UCSD-AML1 (cell line): ENCODE results near the gene CTBP2.
"Not testable (repeated sequence)": the region's sequence is repeated elsewhere in the genome, so short reads cannot be mapped to it uniquely, and the experiment has no call there.

ENCODE experiments used
- DNase-seq: peaks from one replicate; lab custom pipeline; 2025; ENCODE audit not compliant: unreplicated experiment; lab: John Stamatoyannopoulos, UW

Gene CTBP2

DNA sequence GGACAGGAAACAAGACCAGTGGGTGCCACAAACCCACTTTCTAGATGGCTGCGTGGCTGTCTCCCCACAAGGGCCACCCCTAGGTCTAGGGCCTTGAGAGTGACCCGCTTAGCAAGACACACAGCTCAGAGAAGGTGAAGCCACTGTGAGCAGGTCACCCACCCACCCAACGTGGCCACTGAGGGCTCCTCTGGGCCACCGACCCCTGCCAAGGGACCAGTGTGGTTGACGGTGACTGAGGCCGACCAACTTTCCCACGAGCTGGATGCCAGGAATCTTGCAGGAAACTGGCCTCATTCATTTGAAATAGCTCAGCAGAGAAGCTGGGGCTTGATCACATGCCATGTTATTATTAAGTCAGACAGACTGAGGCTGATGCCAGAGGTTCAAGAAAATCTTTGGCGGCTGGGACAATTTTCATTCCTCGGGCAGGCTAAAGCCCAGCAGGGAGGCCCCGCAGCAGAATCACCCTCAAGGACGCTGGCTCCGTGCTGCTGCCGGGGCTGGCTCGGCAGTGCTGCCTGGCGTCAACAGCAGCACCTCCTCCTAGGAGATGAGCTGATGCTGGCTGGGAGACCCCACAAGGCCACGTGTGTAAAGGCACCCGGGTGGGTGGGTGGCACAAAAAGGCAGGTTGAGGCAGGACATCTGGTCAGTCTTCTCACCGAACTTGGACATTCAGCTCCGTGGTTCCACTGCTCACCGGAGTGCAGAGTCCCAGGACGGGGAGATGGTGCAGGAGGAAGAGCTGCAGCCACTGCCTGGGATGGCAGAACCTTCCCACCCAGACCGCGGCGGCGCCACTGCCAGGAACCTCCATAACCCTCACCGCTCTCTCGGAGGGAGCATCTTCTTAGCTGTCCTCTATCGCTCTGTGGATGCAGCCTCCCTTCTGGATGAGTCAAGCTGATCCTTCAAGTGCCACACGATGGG, 160.7 kb downstream of the CTBP2 start:
- no peak for DNase-seq

DNA sequence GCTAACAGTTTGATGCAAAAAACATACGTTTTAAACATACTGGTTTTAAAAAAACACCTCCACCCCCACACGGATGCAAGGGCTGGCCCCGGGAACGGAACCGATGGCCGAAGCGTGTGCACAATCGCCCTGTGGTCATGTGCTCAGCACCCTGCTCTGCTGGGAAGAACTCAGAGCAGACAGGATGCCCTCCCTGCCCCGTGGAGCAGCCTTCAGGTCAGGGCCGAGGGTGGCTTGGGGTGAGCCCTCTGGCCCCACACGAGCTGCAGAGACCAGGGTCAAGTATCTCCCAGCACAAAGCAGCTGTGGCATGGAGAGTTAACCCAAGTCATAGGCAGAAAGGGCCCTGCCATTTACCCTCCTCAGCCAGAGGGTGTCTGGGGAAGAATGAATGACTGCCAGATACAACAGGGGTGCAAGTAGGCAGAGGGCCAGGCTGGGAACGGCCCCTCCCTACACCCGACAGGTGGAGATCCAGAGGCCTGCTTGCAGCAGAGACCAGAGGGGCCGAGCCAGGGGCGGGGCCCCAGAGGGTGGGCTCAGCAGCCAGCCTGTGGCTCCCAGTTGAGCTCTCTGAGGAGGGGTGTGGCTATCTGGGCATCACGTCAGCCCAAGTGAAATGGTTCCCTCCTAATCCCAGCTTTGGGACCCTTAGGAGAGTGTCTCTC, 161.6 kb downstream of the CTBP2 start:
- DNase-seq: no peak

DNA sequence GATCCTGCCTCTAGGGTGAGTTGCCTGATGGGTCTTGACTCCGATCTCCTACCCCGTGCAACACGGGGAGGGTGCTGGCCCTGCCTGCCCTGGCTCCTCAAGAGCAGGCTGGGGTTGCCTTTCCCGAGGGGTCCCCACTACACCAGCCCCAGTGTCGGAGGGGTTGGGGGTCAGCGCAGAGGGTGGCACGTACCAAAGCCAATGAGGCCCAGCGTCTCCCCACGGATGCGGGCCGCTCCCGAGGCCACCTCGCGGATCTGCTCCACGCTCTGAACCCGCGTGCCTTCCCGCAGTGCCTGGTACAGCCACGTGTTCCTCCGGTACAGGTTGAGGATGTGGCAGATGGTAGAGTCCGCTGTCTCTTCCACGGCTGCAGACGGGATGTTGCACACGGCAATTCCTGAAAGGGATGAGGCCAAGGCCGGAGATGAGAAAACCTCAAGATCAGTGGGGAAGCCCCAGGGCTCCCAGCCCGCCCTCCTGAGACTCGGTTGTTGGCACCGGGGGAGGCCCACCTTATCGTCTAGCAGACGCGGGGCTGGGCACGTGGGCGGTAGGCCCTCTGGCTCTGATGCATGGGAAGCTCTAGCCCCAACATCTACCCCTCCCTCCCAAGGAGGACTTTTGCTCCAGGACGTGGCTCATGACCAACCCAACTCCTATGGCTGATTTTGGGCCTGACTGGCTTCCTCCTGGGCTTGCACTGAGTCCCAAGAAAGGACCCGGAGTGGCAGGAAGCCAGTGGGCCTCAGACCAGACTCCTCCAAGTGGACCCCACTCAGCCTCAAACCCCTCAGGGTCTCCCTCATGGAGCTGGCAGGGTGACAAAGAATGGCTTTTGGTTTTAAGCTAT, 162.4 kb downstream of the CTBP2 start:
- DNase-seq: no peak

DNA sequence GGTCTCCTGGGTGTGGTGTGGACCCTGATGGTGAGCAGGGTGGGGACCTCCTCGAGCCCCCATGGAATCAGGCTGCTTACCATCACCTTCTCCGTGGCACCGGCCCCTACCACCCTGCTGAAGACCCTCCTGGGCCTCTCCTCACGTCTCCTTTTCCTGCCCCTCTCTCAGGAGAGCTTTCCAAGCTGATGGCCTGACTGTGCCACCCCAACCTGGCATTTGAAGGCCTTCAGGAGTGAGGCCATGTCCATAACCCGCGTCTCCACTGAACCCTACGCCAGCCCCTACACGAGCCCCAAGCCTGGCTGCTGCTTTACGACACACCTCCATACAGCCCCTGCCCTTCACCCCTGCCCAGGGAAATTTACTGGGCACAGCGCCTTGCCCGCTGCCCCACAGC, 163.1 kb downstream of the CTBP2 start:
- DNase-seq: no peak

DNA sequence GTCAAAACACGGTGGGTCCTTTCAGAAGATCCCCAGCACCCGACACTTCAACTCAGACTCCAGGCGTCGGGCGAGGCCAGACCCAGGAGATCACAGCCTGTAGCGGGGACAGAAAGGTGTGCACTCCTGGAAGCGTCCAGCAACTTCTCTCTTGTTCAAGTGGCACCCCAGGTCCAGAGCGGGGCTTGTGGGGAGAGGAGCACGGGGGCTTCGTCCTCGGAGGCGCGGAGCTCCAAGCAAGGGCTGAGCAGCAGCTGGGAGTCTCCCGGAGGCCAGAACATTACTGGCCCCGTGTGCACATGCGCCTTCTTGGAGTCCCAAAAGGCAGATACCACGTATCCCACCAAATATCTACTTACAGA, 163.5 kb downstream of the CTBP2 start:
- DNase-seq: no peak

DNA sequence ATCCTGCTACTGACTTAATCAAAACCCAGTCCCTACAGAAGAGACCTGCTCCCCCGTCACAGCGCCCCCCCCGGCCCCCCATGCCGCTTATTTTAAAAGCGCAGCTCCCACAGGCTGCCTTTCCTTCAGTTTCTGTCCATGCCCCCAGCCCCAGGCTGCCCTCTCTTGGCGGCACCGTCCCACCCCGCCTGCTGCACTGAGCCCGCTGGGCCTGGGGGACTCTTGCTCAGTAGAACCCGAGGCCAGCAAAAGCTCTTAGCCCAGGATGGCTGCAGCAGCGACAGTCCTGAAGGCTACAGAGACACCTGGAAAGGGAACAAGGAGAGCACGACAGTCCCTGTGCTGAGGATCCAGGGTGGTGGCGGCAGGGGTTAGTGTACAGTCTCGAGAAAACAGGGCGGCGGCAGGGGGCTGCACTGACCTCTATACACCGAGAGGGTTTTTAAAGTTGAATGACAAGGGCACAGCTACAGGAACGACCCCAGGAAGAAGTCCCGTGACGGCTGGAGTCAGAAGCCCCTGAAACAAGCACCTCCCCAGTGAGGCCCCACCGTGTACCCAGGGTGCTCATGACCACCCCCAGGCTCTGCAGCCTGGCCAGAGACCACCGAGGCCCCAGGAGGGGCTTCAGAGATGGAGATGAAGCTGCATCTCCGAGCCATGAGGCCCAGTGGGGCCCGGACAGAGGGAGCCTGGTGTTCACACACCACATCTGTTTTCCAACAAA, 164.1 kb downstream of the CTBP2 start:
- no peak for DNase-seq

DNA sequence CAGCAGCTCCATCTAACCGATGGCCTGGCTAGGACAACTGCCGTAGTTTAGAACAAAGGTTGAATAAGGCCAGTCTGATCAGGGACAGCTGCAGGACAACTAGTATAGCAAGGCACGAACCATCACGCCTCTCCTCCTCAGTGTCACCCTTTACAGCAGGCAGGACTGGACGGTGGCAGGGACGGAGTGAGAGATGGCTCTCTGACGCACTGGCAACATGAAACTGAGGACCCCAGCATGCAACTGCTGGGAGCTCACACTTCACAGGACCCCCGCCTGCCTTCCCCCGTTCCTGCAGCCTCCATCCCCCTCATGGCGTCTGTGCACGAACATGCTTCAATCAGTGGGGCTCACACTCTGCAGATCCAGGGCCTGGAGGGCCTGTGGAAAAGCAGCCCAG, 164.8 kb downstream of the CTBP2 start:
- no peak for DNase-seq

DNA sequence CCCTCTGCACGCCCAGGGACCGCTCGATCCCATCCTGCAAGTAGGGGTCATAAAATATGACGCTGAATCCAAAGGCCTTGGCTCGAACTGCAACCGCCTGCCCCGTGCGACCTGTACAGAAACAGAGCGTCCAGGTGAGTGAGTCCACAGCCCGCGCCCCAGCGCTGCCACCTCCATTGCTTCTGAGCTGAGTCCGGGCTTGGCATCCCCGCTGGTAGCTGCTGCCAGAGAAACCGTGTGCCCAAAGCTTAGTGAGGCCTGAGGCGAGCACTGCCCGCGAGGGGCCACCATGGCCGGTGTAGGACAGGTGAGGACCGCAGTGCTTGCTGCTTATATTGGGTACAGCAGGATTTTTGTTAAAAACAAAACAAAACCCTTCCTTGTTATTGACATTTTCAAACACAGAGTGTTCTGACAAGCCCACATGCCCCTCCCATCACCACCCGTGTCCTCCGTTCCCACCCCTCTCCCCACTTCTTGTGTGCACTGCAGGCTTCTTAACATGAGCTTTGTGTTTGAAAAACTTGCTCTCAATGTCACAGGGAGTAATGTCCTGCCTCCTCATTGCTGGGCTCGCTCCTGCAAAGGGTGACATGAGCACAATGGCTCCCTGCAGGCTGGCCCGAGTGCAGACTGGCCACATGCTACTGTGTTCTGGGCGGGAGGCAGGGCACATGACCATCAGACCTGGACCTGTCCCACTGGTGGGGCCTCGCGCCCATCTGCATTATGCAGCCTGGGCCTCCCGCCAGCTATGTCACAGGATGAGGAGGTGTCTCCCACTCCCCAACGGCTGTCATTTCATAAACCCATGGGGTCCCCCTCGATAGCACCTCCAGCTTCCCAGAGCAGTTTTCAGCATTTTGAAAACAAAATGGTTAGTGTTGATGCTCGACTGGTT, 165.5 kb downstream of the CTBP2 start:
- DNase-seq: no peak

DNA sequence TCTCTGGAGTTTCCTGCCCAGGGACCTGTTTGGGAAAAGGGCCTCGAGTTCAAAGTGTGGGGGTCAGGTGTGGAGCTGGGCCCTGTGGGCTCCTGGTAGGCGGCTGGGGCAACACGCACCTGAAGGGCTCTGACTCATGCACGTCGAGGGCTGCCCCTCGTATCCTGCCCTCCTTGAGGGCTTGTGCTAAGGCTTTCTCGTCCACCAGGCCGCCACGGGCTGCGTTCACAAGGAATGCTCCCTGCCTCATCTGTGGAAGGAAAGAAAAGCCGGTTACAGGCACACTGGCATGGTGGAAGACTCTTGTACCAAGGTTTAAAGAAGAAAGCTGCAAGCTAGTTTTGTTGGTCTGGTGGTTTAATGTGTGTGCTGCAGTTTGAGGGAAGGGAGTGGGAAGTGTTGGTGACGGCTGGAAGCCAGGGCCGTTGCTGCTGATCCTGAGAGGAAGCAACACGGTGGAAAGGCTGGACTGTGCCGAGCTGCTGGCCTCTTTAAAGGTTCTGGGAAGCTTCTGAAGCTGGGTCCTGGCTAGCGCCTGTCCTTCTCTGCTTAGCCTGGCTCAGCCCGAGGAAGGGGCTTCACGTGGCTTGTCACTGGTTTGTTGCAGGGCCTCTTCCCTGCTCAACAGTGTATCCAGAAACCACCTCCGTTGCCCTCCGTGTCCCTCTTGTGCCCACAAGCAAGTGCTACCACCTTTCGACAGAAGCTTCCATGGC, 166.5 kb downstream of the CTBP2 start:
- no peak for DNase-seq

DNA sequence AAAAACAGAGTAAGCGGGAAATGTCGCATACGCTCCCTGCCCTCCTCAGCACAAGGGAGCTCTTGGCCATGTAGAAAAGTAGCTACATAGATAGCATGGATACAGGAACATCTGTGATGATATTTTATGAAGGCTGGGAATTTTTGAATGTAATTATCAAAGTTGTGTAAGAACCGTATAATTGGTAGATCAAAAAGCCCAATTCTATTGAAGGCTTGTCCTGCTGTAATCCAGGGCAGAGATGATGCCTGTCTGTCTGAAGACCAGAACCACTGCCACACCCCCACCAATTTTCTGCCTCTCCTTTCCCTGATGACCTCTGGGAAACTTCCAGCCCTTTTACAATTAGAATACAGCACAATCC, 167.0 kb downstream of the CTBP2 start:
- no peak for DNase-seq

DNA sequence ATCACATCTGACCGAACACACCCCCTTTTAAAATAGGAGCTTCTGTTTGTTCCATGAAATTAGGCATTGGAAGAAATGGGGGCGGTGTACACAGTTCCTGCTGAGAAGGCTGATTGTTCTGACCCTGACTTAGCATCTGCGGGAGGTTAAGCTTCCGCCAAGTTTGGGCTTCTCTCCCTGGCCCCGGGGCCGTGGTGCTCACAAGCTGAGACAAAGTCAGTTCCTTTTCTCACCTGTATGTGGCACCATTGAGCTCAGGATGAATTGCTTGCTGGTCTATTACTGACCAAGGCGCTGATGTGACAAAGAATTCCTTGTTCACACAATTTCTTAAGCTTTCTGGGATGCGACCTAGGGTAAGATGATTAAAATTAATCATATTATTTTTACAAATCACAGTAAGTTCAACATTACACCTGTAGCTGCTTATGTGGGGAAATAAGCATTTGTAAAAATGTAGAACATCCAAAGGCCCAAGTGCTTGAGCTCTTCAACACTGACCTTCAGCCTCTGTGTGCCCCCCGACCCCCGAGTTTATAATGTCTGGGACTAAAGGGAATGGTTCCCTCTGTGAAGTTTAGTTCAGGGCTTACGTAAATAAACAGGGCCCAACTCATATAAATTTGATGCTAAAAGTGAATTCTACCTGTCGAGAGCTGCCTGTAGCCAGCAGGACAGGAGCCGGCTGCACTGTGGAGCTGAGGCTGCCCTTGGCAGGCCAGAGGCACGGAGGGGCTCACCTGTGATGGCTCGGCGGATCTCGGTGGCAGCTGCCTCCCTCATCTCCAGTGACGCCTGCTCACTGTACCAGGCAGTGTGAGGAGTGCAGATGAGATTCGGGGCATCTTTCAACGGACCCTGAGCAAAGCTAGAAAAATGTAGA, 167.7 kb downstream of the CTBP2 start:
- no peak for DNase-seq

DNA sequence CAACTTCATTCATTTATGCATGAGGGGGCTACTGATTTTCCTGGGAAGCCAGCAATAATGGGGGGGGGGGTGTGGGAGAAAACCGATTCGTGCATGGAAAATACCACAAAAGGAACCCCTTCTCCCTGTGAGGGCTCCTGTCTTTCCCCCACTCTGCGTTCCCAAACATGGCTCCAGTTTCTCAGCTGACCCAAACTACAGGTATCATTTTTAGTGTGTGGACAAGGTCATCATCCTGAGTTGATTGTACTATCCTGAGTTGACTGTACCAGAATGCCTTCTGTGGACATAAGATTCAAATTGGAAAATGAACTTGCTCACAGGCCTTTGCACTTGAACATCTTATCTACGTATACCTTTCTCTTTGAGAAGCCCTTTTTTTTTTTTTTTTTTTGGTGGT, 168.5 kb downstream of the CTBP2 start:
- DNase-seq: no peak

DNA sequence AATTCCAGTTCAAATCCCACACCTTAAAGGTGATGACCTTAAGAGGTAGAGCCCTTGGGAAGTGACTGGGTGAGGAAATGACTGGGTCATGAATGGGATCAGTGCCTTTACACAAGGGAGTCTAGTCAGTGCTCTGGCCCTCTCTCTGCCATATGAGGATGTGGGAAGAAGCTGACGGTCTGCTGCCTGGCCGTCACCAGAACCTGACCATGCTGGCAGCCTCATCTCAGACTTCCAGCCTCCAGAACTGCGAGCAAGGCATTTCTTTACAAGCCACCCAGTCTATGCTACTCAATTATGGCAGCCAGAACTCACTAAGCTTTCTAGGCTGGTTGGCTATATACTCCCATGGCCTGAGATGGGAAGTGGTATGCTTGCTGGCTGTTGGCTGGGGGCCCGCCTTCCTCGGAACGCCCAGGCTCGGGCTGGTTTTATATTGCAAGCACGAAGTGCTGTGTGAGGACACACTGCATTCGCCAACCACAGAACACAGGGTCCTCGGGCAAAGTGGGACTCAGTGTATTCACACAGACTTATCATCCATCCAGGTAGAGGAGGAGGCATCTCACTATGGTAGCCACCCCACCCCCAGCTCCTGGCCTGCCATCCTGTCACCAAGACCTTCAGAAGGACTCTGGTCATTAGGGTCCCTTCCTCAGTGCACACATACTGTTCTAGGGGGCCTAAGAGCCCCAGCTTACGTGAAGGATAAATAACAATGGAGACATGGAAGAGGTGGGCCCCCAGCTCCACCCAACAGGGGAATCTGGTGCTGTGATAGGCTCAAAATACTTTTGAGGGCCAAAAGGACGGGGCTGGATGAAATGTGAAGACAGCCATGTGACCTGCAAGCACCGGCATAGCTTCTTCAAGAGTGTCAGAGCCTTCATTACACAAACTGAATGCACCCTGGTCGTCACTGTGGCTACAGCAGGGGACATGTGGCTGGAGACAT, 169.4 kb downstream of the CTBP2 start:
- no peak for DNase-seq

DNA sequence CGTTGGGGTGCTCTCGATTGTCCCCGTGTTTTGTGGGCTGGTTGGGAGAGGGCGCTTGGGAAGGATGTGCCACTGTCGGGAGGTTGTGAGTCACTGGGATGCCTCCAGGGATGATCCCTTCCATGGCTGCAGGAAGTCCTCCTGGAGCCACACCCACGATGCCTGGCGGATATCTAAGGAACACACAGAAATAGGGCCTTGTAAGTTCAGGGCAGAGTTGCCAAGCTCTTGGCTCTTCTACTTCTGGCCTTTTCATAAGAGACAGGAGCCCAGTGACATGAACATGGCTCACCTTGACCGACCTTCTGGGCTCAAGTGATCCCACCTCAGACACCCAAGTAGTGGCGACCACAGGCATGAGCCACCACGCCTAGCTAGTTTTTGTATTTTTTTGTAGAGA, 170.8 kb downstream of the CTBP2 start:
- no peak for DNase-seq

DNA sequence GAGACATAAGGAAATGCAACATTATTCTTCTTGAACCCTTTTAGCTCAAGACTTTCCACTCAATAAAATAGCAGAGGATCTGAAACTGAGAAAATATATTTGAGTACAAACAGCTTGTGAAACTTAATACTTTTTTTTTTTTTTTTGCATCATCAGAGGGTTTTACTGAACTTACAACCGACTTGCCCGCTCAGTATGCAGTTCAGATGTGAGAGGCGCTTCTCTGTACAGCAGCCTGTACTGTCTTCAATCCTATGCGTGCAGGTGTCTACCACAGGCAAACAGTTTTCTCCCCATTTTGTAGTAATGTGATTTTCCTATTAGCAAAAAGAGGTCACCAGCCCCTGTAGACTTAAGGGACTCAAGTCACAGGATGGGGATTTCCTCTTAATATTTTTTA, 171.6 kb downstream of the CTBP2 start:
- DNase-seq: not testable (repeated sequence)

DNA sequence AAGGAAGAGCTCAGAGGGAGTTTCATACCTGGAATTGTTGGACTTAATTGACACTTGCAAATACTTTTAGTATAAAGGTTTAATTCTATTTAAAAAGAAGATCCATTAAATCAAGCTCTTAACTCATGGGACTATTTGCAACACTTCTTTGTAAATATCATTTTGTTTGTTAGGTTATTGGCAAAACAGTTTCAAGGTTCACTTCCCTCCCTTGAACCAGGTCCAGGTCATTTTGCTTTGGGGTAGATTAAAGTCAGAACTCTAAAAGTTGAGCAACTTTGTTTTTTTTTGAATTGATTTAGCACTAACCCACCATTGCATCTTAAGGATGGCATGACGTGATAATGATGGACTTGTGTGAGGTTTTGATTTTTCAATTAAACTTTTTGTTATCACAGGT, 172.6 kb downstream of the CTBP2 start:
- no peak for DNase-seq

DNA sequence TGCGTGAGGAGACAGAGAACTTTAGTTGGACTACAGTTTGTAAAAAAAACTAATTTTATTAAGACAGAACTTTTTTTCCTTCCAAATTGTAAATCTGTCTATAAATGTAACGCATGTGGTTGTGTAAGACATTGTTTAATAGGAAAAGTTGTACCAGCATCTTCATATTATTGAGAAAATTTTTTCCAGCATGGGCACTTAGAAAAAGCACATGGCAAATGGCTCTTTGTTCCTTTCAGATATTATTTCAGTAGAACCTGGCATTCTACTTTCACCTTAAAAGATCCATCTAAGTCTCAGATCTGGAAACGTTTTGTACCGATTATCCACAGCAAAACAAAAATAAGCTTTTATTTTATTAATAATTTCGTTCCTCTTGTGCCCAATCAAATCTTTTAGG, 175.2 kb downstream of the CTBP2 start:
- DNase-seq: no peak
